HG03025 (cell line): ENCODE measurements around the gene USP24.
"Not testable (repeated sequence)": the region's sequence is repeated elsewhere in the genome, so short reads cannot be mapped to it uniquely, and the experiment has no call there.

Experiments used
- ATAC-seq: cut with Tn5 transposase; IDR thresholded peaks from one replicate; pipeline ENCODE4 v1.9.1; 2021; ENCODE audit warnings: mild to moderate bottlenecking, moderate library complexity; ENCODE audit not compliant: unreplicated experiment, low FRiP score

Gene USP24

DNA sequence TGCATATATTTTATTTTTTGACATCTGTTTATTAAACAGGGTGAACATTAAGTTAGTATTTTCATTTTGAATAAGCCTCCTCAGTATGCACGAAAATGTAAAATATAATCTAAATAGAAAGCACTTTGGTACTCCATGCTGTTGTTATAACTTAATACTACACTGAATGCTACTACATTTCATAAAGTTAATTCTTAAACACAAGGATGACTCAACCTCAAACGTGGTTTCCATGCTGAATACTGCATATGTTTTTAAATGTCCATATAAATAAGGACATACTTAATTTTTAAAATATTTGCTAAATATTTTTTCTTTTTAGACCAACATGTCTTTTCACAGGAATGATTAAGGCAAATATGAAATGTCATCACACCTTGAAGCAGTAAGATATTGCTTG is 83.9 kb downstream of the USP24 start:
- ATAC-seq = no peak

DNA sequence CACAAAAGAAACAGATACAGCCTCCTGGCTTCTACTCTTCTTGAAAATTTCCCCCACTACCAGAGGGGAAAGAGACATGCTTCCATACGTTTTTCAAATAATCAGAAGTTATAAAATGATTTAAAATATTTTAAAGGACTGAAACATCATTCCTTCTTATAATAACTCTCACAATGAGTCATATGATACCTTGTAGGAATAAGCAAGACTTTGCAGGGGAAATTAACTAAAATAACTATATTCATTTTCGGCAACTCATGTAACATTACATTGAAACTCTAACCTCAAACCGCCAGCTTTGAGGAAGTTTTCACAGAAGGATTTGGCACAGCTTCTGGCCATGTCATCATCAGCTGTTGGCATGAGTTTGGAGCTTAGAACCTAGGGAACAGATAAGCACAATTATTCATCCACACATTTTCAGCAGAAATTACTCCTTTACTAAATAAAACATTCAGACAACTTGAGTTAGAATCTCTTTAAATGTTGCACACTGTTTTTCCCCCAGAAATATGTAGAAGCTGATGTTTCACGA is 85.9 kb downstream of the USP24 start:
- ATAC-seq = no peak

DNA sequence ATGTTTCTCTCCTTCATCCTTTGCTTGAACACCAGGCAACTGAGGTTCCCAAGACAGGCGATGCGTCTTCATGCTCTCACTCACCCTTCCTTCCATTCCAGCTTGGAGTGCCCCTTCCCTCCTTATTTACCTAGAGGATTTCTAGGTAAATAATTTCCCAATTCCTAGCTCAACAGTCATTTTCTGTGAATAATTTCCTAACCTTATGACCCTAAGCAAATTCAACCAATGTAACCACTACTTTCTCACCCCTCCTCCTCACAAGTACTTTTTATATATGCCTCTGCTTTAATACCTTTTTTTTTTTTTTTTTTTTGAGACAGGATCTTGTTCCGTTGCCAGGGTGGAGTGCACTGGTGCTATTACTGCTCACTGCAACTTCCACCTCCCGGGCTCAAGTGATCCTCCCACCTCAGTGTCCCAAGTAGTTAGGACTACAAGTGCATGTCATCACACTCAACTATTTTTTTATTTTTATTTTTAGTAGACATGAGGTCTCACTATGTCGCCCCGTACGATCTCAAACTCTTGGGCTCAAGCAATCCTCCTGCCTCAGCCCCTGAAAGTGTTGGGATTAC is 86.7 kb downstream of the USP24 start:
- no peak for ATAC-seq

DNA sequence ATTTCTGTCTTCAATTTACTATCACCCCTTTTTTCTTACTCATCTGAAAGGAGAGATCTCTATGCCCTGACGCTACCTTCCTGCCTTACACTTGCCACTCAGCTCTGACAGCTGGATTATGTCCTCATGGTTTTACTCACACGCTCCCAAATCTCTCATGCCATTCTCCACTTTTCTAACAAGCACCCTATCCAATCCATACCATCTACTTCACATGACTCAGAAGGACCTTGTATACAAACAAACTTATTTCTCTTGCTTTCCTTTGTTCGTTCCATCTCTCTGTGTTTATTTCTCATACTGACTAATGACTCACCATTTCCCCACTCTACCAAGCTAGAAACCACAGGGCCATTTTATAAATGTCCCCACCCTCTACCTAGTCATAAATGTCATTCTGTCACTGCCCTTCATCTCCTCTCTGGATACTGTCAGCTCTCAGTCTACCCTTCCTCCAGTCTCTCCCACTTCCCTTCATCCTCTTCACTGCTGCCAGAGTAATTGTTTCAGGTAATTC is 87.3 kb downstream of the USP24 start:
- ATAC-seq = no peak

DNA sequence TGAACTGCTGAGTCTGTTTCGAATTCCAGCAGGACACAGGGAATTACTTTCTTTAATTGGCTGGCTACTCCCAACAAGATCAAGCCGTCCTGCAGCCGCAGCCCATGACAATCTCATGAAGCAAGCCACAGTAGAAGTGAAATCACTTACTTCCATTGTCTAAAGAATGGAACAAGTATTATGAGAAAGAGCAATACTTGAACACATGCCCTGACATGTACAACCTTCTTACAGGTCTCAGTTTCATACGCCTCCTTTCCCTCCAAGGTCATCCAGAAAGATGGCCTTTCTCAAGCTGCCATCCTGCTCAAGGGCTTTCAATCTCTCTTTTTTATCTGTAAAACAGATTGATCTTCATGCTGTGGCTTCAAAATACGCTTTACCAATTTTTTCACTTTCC is 90.7 kb downstream of the USP24 start:
- ATAC-seq = no peak

DNA sequence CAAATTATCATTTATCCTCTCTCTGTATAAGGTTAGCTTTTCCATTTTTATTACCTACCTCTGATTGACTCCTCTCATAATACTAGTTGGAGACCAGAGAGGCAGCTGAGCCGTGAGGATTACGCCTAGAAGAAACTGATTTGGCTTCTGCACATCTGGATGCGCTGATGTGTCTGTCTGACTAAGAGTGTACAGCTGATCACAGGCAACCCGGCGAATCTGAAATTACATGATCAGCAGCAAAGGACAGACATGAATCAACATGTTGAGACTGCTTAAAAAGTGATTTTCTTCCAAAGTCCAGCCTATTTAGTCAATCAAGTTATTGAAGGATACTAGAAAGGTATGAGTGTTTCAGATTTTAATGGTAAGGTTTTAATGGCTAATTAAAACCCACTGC is 94.6 kb downstream of the USP24 start:
- no peak for ATAC-seq

DNA sequence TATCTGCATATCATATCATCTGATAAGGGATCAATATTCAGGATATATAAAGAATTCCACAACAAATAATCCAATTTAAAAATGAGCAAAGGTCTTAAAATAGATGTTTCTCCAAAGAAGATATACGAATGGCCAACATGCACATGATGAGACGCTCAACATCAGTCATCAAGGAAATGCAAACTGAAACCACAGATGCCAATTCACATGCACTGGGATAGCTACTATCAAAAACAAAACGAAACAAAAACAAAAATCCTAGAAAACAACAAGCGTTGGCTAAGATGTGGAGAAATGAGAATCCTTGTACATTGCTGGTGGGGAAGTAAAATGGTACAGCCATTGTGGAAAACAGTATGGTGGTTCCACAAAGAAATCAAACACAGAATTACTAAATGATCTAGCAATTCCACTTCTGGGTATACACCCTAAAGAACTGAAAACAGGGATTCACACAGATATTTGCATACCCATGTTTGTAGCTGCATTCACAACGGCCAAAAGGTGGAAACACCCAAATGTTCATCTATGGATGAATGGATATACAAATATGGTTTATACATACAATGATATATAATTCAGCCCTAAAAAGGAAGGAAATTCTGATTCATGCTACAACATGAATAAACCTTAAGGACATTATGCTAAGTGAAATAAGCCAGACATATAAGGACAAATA is 96.4 kb downstream of the USP24 start:
- no peak for ATAC-seq

DNA sequence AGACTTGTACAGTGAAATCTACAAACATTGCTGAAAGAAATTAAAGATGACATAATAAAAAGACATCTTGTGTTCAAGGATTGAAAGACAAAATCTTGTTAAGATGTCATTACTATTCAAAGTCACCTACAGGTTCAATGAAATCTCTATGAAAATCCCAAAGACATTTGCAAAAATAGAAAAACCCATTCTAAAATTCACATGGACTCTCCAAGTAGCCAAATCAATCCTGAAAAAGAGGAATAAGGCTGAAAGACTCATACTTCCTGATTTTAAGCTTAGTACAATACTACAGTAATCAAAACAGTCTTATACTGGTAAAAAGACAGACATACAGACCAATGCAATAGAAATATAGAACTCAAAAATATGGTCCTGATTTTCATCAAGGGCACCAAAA is 97.2 kb downstream of the USP24 start:
- no peak for ATAC-seq

DNA sequence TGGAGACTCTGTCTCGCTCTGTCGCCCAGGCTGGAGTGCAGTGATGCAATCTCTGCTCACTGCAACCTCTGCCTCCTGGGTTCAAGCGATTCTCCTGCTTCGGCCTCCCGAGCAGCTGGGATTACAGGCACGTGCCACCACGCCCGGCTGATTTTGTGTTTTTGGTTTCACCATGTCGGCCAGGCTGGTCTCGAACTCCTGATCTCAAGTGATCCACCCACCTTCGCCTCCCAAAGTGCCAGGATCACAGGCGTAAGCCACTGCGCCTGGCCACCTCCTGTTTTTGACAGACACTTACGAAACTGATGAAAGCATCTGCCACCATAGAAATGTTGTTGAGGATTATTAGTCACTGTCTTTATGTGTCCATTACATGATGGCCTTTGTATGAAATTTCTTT is 106.2 kb downstream of the USP24 start:
- ATAC-seq = not testable (repeated sequence)

DNA sequence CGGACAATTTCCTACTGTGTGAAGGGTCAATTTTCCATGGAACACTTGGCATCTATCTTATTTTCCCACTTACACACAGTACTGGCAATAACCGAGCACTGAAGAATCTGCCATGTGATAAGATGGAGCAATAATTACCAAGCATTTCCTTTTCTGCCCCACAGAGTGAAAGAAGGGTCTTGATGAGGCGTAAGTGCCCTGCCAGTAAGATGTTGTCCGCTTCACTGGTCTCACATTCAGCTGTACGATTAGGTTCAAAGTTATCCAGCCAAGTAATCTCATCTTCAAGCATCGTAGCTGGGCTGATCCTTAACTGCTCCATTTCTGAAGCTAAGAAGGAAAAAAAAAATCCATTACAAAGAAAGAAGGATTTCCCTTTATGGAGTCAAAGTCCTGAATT is 108.1 kb downstream of the USP24 start:
- ATAC-seq = no peak

DNA sequence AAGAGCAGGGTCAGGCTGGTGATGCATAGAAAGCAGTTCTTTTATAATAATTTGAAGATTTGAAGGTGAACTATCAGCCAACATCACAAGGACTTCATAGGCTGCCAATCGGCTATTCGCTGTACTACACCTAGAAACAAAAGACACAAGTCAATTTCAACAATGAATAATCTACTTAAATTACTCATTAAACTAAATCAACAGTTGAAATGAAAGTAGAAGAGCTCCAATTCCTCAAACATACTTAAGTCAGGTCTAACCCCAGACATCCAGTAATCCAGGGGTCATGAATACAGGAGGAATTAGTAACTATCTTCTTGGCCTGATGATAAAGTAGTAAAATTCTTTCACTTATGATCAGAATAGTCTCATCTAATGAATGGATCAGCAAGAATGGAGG is 111.3 kb downstream of the USP24 start:
- no peak for ATAC-seq

DNA sequence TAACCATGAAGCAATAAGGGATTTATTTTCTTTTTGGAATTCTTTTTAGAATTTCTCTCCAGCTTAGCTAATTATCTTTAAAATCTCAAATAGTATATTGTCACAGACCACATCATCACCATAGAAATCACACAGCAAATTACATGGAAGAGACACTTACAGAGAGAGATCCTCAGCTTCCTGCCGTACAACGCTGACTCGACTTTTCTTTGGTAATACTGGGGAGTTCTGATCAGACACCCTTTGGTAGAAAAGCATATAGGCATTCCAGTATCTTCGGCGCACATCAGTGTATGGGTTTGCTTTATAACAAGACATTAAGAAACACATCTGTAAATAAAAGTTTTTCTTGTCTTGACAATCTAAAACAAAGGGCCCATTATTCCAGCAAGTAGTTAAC is 120.1 kb downstream of the USP24 start:
- ATAC-seq = no peak

DNA sequence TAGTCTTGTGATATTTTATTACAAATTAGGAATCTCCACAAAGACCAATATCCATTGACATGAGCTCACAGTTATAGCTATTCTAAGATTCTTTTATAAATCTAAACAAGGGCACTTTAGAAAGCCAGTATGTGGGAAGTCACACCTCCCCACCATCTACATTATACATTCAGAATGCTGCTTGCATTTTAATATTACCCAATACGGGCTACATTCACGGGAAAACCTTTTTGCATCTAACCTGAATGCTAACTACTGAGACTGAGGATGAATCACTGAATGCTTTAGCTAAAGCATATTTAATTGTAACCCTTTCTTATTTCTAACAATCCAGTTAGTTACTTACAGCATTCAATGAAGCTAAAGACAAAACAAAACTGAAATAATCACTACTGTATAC is 122.7 kb downstream of the USP24 start:
- ATAC-seq = no peak

DNA sequence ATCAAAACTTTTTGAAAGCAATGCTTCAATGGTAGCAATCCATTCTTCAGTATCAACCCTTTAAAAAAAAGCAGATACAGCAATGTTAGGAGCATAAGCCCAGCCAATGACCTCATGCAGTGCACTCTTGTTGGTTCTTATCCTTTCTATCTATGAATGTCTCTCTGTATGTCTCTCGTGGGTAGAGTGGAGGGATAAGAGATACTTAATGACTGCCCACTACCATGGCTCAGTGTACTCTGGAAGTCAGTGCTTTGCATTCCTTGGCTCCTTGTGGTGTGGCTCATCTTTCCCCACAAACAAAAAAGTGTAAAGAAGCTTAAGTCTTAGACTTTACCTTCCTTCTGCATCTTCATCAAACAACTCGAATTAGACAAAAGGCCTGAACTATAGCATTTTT is 125.5 kb downstream of the USP24 start:
- no peak for ATAC-seq

DNA sequence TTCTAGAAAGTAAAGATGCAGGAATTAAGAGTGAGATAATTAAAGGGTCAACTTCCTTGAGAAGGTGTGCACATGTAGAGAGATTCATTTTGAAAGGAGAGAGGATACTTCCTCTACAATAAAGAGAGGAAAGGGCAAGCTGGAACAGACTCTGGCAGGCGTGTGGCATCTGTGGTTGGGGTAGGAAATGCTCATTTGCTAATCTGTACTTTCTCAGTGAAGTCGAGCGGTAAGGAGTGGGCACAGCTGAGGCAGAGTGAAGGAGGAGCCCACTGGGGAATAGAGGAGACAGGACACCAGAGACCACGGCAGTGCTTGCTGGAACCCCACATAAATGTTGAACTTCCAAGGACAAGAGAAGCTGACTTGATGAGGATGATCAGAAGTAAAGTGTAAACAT is 126.8 kb downstream of the USP24 start:
- ATAC-seq = no peak

DNA sequence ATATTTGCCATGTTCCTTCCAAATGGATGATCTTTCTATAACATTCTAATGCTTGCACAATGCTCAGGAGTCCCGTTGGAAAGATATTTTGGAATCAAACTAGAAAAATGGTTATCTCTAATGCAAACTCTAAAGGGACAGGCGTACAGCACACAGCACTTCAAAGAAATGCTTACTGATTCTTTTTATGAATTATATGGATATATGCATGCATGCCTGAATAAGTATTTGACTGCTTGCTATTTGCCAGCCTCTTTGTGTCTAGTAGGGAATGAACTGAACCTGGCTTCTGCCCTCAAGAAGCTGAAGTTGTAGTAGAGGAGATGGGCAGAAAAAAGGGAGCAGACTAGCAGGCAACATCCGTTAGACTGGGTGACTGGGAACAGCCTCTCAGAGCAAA is 127.7 kb downstream of the USP24 start:
- no peak for ATAC-seq

DNA sequence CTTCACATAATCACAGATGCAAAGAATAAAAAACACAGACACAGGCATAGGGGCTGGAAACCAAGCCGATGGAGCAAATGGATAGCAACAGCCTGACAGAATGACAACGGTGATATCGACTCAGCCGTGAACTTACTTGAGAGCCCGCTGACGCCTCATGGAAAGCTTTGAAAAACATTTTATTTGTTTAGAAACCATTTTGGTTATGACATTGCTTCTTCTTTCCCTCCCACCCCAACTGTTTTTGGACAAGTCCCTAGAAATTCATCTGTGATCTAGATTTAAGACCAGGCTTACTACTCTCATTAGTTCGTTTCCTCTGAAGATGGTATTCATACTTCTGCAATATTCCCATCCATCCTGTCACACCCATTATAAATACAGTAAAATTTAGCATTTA is 130.9 kb downstream of the USP24 start:
- ATAC-seq = no peak

DNA sequence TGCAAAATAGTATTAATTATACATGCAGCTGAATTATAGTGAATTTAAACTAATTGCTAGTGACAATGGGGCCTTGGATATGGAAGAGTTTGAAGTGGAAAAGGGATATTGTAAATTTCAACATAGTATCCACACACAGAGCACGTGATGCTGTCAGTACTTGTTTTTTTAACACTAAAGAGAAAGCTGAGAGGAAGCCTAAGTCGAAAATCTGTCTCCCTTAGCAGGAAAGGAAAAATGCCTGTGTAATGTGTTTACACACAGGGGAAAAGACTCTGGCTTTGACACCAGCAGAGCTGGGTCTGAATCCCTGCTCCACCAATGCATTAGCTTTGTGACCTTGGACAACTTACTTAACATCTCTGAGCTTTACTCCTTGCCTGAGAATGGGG is 133.3 kb downstream of the USP24 start:
- no peak for ATAC-seq

DNA sequence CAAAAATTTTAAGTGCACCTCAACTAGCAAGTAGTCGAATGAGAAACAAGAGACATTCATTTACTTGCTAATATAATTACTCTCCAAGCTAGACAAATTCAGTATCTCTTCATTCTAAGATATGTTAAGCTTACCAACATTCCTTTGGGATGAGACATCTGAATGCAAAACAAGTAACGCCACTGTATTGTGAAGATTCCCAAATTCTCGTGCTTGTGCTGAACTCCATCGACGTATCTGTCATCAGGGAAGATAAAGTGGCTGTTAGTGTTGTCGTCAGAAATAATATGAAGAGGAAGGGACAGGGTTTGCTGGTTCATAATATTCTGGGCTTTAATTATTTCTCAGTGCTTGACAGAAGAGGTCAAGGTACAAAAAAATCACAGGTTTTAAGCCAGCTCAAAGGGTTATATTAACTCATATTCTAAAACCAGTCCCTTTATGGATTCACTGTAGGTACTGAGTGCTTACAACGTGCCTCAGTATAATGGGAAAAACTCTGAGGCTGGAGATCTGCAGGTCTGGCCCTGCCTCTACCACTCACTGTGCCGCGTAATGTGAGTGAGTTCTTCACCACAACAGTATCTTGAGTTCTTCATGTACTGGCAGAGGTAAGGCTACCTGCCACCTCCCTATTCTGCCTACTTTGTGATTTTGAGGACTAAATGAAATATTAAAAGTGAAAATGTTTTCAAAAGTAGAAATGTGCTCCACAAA is 133.8 kb downstream of the USP24 start:
- ATAC-seq = no peak

DNA sequence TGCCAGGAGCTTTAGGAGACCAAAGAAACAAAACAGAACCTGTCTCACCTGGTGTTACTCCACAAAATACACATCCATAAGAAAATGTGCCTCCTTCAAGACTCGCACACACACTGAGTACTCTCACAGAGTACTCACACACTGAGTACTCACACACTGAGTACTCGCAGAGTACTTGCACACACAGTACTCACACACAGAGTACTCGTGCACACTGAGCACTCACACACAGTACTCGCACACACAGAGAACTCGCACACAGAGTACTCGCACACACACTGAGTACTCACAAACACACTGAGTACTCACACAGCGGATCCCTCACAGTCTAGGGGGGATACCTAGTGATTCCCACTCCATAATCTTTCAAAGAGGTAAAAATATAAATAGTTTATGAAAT is 135.5 kb downstream of the USP24 start:
- no peak for ATAC-seq

DNA sequence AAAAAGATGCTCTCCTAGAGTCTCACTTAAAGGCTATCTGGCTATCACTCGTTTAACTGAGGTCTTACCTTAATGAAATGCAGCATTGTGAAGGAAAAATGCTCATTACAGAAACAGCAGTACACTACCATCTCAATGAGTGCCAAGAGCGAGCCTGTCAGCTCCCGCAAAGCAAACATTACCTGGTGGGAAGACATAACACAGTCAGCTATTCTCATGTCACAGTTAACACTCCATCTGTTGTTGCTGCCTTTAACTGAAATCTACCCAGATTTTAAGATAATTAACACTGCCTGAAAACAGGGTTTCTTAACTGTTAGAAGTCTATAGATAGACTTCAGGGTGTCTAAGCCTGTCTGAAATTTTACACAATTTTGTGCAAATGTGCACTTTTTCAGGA is 136.7 kb downstream of the USP24 start:
- no peak for ATAC-seq

DNA sequence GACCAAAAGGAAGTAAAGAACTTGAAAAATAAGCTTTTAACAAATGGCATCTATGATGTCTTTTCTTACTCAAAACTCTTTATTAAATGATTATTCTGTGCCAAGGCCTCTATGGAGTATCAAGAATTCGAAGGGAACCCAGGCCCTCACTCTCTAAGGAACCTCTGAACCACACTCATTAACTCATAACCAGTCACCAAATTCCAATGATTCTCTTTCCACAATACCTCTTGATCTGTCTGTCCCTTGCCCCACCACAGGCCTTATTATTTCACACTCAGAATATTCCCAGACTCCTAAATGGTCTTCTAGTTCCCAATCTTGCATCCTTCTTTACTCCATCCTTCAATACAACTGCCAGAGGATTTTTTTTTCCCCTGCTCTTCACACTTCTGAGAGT is 138.8 kb downstream of the USP24 start:
- ATAC-seq = no peak
